Heart right ventricle (tissue), 16 donors: ENCODE results near the gene PCDHGA4. TPM values are rescaled to one million over a fixed set of nuclear protein-coding genes. Genes with fewer than 3 reads are reported as not detected.
"Not testable (repeated sequence)": the region's sequence is repeated elsewhere in the genome, so short reads cannot be mapped to it uniquely, and the experiment has no call there.

Experiments used
- ATAC-seq, 8 donors: fragments of 200-7000 bp; cut with Tn5 transposase; one replicate each; pipeline ENCODE4 v1.9.1; 2020; ENCODE audit warnings: mild to moderate bottlenecking in 8 of 8, moderate library complexity in 8 of 8, moderate number of reproducible peaks in 1 of 8
- DNase-seq, 2 donors: peaks; one replicate each; pipeline ENCODE4 v3.0.0-alpha.2; 2020
- H3K27ac ChIP-seq, 10 donors: fragments of 200-600 bp; sonication (generic) in 2 of 10; one replicate each; pipeline versions ENCODE4 v1.5.0 to v1.8.0; 2020 to 2022; ENCODE audit warnings: mild to moderate bottlenecking in 3 of 10
- H3K27me3 ChIP-seq, 7 donors: fragments of 200-600 bp; one replicate each; pipeline ENCODE4 v1.8.0; 2021 to 2022; ENCODE audit warnings: mild to moderate bottlenecking in 2 of 7
- H3K36me3 ChIP-seq, 9 donors: fragments of 200-600 bp; sonication (generic) in 1 of 9; one replicate each; pipeline versions ENCODE4 v1.5.0 to v1.8.0; 2020 to 2022; ENCODE audit warnings: mild to moderate bottlenecking in 2 of 9
- H3K4me1 ChIP-seq, 9 donors: fragments of 200-600 bp; sonication (generic) in 1 of 9; one replicate each; pipeline versions ENCODE4 v1.5.0 to v1.8.0; 2020 to 2022; ENCODE audit warnings: mild to moderate bottlenecking in 4 of 9
- H3K4me3 ChIP-seq, 10 donors: fragments of 200-600 bp; sonication (generic) in 2 of 10; one replicate each; pipeline versions ENCODE4 v1.5.0 to v1.8.0; 2020 to 2022; ENCODE audit warnings: mild to moderate bottlenecking in 7 of 10, moderate library complexity in 2 of 10
- H3K9me3 ChIP-seq, 11 donors: fragments of 200-600 bp in 10 of 11; sonication (generic) in 2 of 11; one replicate each; pipeline versions ENCODE4 v1.5.0 to v1.8.0; 2013 to 2022; ENCODE audit warnings: mild to moderate bottlenecking in 2 of 11, control low read depth in 1 of 11, moderate library complexity in 1 of 11
- CTCF ChIP-seq, 9 donors: fragments of 200-600 bp; sonication (generic) in 2 of 9; IDR thresholded peaks; one replicate each; pipeline versions ENCODE4 v1.5.0 to v1.8.0; 2021 to 2022; ENCODE audit warnings: antibody characterized with exemption in 9 of 9, mild to moderate bottlenecking in 5 of 9, moderate library complexity in 1 of 9
- WGBS, 2 donors: extraction: QIAGEN DNeasy Blood & Tissue Kit; methylation state at CpG; one replicate each; pipeline ENCODE4 v1.1.7; 2013; ENCODE audit warnings: inconsistent platforms in 1 of 2; 5-methylcytosine and 5-hydroxymethylcytosine counted together
- intact Hi-C, 10 donors: fragments of 100-400 bp; cut with DNase I; formaldehyde crosslinking; loops; one replicate each; pipeline versions ENCODE4 v1.11.1 to v1.14.2; 2022
- polyA plus RNA-seq, 2 donors: library from polyadenylated mRNA; stranded (reverse); fragments of 200-250 nt; gene quantifications; one replicate each; pipeline ENCODE4 v1.2.3, GENCODE V29; 2013
- total RNA-seq, 10 donors: library from RNA; stranded (reverse); fragmentation: NEBNext Ultra II Directional in 3 of 10; extraction: Animal tissue kit (Norgen Biotek cat#: 25700) in 3 of 10; gene quantifications; one replicate each; pipeline versions ENCODE4 v1.2.1 to v1.2.4, GENCODE V29; 2021 to 2023
- donor health status: Arrhythmogenic right ventricular cardiomyopathy.
- donor health status: ischemic (EF 13 %, LVEDD 7.1; RV severe dilation, severe dysfunction).
- donor health status: healthy with polysubstance abuse.
- donor health status: DM: no; HTN: yes; CAD: no.
- donor health status: DM: no; HTN: no; CAD: no.
- donor health status: ischemic (EF 25% LVEDD 6.9; RV normal size, moderate dysfunction).
- donor health status: ischemic (EF 25% LVEDD 5.7; RV mildly dilated, moderate dysfunction).
- donor health status: healthy.
- donor health status: DM: yes; HTN: yes; CAD: no.
- donor health status: Ischemic cardiomyopathy.
- donor health status: ischemic (EF 35%, LVEDD 5.7; RV mildly dilated, moderate dysfunction).
- donor health status: nonischemic (EF 11% LVEDD 7.7; RV severe dilation, severe dysfunction).
- donor health status: DM: yes; HTN: yes; CAD: no.
- donor health status: PGD.
- donor health status: ischemic (EF 29% LVEDD 5.4; RV normal size, mild dysfunction).
- donor health status: nonischemic (EF 23%, LVEDD 6.1; RV moderate dilation, normal function).

Gene PCDHGA4
- total and polyA plus RNA-seq, 12 donors = 0.70 to 16.0 (median 10.4) TPM

DNA sequence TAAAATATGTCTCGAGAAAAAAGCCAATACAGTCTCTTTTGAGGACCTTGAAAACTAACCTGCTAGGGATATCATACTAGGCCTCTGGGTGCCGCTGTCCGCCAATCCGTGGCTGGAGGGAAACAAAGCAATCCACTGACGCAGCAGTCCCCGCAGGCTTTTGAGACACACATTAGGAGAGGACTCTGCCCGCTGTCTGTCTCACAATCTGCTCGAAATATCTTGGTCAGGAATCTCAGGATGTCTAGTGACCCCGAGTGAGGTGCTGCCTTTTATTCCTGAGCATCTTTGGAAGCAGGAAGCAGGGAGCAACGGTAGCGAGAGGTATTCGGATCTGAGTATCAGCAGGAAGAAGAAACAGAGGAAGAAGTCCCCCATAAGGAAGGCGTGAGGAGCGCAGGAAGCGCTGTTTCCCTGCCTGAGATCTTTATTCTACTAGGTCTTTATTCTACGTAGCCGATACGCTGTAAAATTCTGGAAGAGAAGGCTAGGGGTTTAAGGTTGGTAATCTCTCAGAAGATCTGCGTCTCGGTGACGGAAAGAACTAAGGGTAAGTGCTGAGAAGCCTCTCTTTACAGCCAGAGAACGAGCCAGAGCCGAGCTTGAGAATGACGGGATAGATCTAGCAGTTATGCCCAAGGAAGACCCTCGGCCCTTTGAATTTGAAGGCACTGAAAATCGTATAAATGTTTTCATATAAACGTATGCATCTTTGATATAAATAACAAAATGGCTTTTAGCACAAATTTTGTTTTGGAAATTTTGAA lies 28.6 kb upstream of the PCDHGA4 start:
- peak overlapping the region; percentile 5 to 83 (median 77) for H3K27ac ChIP-seq
- peaks cover 0 to 78% (median 5%) of the 10 kb centered on the region in 11 donors for H3K9me3 ChIP-seq
- H3K27me3 ChIP-seq = peaks cover 0 to 15% (median 0%) of the 10 kb centered on the region in 7 donors
- H3K4me3 ChIP-seq = peak overlapping the region; percentile 29 to 63 (median 50)
- H3K36me3 ChIP-seq = peaks cover 0 to 5% (median 0%) of the 10 kb centered on the region in 9 donors
- peaks cover 0 to 19% (median 0%) of the 10 kb centered on the region in 9 donors for H3K4me1 ChIP-seq
- 5 to 7% methylated on average over 27 of the region's 27 CpGs for WGBS, 2 donors
- ATAC-seq (peak; percentile 76 to 96 (median 88)), DNase-seq (peak; percentile 70 to 75)
- peak; percentile 38 to 73 (median 58) for TF ChIP-seq CTCF (IDR thresholded peaks at IDR 0.05)
- intact Hi-C loops = loop anchor here in 5 of 10 donors (5.0 to 10.0 kb wide), 4 partner anchors 81 to 239 kb away; partner anchors contain the start of genes PCDHB12 (in 1 of the 5) and PCDHB15 (in 1 of the 5)

DNA sequence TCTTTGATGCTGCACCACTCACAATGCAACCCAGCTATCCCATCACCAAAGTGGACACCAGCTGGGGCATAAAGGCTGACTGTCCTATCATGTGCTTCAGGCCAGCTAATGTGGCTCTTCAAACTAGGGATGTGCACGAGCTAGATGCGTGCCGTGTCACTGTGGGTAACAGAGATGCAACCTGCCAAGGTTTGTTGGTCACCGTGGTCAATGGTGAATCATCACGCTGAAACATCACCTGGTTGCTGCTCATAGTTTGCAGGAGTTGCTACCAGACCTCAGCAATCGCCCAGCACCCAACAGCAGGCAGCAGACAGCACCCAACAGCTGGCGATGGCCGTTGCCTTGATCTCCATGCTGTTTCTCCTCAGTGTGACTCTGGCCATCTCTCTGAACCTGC lies 26.6 kb upstream of the PCDHGA4 start:
- no peak for TF ChIP-seq CTCF (IDR thresholded peaks at IDR 0.05)
- Histone ChIP-seq H3K4me1 (peaks cover 0 to 14% (median 0%) of the 10 kb centered on the region in 9 donors), H3K27me3 (peaks cover 0 to 25% (median 0%) of the 10 kb centered on the region in 7 donors), H3K27ac (no peak overlapping the region), H3K4me3 (no peak overlapping the region), H3K9me3 (peaks cover 0 to 80% (median 15%) of the 10 kb centered on the region in 11 donors), H3K36me3 (peaks cover 0 to 5% (median 0%) of the 10 kb centered on the region in 9 donors)
- intact Hi-C loops = loop anchor here in 5 of 10 donors (5.0 to 10.0 kb wide), 4 partner anchors 83 to 237 kb away; partner anchors contain the start of genes PCDHB12 (in 1 of the 5) and PCDHB15 (in 1 of the 5)
- WGBS, 2 donors = 78 to 79% methylated on average over 8 of the region's 8 CpGs
- no peak for DNase-seq
- ATAC-seq = no peak

GRCh38 chr5:141330299-141331080 lies 24.3 kb upstream of the PCDHGA4 start, which contains the start of gene PCDHGA1:
TSS of gene PCDHGA1 (plus strand) at chr5:141330514.
- peaks cover 0 to 92% (median 15%) of the 10 kb centered on the region in 11 donors for H3K9me3 ChIP-seq
- H3K4me3 ChIP-seq = peak within 1 kb of the TSS in 9 of 10 donors; percentile 10 to 43 (median 37)
- peak in 7 of 8 donors; percentile 54 to 71 (median 62) for ATAC-seq
- TF ChIP-seq CTCF (IDR thresholded peaks at IDR 0.05) = peak in 7 of 9 donors; percentile 35 to 65 (median 54)
- WGBS, 2 donors = 21 to 30% methylated on average over 21 of the region's 21 CpGs
- H3K4me1 ChIP-seq = peaks cover 0 to 14% (median 0%) of the 10 kb centered on the region in 9 donors
- intact Hi-C loops = loop anchor here in 1 of 10 donors (10.0 kb wide), 1 partner anchor 234 kb away; no protein-coding TSS in a partner anchor
- peaks cover 0 to 5% (median 0%) of the 10 kb centered on the region in 9 donors for H3K36me3 ChIP-seq
- peak within 1 kb of the TSS in 7 of 10 donors; percentile 24 to 57 (median 34) for H3K27ac ChIP-seq
- DNase-seq = no peak
- H3K27me3 ChIP-seq = peaks cover 0 to 48% (median 0%) of the 10 kb centered on the region in 7 donors

DNA sequence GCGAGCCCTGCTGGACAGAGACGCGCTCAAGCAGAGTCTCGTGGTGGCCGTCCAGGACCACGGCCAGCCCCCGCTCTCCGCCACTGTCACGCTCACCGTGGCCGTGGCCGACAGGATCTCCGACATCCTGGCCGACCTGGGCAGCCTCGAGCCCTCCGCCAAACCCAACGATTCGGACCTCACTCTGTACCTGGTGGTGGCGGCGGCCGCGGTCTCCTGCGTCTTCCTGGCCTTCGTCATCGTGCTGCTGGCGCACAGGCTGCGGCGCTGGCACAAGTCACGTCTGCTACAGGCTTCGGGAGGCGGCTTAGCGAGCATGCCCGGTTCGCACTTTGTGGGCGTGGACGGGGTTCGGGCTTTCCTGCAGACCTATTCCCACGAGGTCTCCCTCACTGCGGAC lies 22.2 kb upstream of the PCDHGA4 start:
- H3K36me3 ChIP-seq, H3K4me3 ChIP-seq, H3K4me1 ChIP-seq, DNase-seq, ATAC-seq, H3K27ac ChIP-seq: not testable (repeated sequence)
- intact Hi-C loops = loop anchor here in 1 of 10 donors (10.0 kb wide), 1 partner anchor 232 kb away; no protein-coding TSS in a partner anchor
- WGBS, 2 donors = 25 to 40% methylated on average over 38 to 39 of the region's 39 CpGs
- peaks cover 0 to 99% (median 19%) of the 10 kb centered on the region in 11 donors for H3K9me3 ChIP-seq
- peaks cover 0 to 58% (median 0%) of the 10 kb centered on the region in 7 donors for H3K27me3 ChIP-seq
